Kidney capillary endothelial cell (primary cell): ENCODE results near the gene MAPK8.
A peak's percentile ranks its signal among the peaks of the same experiment; 100 is the strongest.
"Not testable (repeated sequence)": the region's sequence is repeated elsewhere in the genome, so short reads cannot be mapped to it uniquely, and the experiment has no call there.

Experiments used
- DNase-seq: peaks from one replicate; pipeline ENCODE4 v3.0.0-alpha.2; 2018; ENCODE audit warnings: low spot score

Gene MAPK8

DNA sequence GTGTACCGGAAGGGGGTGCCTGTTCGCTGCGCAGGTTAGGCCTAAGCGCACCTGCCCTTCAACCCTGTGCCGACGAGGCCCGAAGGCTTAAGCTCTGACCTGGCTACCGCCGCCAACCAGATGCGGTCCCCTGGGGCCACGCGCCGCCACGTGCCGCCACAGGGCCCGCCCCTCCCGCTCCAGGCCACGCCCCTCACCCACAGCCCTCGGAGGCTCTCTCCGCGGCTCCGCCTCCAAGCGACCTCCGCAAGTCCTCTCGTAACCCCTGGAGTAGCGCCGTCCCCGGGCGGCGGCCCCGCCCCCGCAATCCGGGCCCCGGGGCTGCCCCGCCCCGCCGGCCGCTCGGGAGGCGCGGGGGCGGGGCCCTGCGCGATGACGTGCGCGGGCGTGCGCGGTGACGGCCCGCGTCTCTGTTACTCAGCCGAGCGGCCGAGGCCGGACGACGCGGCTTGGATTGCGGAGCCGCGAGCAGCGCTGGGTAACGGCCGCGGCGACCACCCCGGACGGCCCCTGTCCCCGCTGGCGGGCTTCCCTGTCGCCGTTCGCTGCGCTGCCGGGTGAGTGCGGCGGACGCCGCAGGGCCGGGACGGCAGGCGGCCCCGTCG lies at the start of gene MAPK8:
Gene MAPK8 (plus strand): TSS at position 413 of the 605 bp plus-strand sequence. CDS start 94,984 bp downstream, outside the sequence.
- DNase-seq: peak; percentile 82

DNA sequence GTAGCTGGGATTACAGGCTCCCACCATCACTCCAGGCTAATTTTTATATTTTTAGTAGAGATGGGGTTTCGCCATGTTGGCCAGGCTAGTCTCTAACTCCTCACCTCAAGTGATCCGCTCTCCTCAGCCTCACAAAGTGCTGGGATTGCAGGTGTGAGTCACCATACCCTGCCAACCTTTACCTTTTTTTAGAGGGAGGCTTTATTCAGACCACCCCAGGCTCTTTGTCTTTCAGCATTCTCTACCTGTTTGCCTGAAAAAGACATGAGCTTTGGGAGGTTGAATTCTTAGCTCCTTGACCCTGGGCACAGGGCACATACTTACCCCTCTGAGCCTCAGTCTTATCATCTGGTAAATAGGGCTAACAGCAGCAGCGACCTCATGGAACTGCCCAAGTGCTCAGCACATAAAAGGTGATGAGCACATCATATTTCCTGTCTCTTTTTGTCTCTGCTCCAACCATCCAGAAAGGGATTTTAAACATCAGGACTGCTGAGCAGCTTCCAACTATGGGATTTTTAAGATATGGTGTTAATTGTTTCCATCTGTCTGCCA lies 49.0 kb upstream of the MAPK8 start:
- DNase-seq: no peak

DNA sequence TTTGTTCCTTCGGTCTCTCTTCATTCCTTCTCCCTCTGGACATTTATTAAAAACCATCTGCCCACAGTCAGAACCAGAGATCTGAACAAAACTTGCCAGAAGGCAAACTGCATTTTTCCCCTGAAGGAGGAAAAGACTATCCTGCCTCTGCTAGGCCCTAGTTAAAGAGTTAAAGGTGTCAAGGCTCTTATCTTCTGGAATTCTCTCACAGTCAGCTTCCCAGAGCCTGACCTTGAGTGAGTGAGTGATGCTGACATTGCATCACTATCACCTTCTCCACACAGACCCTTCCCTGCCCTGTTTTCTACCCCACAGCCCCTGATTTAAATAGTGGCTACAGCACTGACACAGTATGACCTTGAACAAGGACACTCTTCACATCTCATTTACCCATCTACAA lies 48.4 kb upstream of the MAPK8 start:
- no peak for DNase-seq

DNA sequence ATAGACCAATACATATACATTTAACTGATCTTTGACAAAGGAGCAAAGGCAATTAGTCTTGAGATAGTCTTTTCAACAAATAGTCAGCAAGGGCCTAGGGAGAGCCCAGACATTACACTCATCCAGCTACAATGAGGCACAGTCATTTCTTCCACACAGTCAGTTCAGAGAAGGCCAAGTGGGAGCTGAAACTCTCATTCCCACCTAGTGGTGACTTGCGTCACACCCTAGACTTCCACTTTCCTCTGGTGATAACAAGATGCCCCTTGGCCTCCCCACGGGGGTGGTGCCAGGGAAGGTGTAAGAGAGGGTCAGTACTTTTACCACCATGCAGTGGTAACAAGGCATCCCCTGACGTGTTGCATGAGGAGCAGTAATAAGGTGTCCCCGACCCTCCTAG lies 39.9 kb upstream of the MAPK8 start:
- DNase-seq: no peak

DNA sequence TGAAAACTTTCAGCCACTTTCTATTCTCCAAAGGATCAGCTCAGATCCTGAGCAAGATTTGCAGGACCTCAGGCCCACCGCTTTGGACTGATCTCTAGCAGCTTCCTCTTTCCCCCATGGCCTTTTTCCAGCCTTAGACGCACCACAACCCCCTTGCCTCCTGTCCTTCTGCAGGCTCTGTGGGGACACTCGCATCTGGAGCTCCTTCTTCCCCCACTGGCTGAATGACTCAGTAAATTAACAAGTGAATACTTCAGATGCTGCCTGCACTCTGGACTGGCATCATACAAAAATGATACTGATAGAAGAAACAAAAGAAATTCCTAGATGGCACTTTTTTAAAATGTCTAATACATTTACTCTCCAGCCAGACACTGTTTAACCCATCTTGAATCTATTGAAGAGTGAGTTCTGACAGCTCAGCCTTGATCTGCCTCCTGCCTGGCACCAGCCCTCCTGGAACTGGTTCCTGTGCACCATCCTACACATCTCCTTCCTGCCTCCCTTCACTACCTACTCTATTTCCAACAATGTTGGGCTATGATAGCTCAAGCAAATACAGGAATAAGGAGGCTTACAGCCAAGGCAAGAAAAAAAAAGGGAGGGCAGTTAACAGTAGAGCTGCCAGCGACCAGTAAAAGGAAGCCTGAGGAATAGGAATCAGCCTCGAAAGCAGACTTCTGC lies 35.3 kb upstream of the MAPK8 start:
- DNase-seq: no peak

DNA sequence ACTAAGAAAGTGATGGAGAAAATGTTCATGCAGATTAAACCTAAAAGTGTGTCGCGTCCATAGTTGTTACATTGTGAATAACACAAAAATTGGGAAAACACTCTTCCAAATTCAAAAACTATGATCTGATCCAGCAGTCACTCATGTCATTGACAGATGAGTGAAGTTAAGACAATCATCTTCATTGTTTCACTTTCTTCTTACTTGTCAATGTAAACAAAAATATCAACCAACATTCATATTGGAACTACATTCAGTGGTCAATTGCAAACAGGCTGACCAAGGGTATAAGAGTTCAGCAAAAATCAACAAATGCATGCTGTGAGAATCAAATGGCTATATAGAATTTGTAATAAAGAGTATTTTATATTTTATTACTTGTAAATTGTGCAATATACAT lies 33.8 kb upstream of the MAPK8 start:
- no peak for DNase-seq

DNA sequence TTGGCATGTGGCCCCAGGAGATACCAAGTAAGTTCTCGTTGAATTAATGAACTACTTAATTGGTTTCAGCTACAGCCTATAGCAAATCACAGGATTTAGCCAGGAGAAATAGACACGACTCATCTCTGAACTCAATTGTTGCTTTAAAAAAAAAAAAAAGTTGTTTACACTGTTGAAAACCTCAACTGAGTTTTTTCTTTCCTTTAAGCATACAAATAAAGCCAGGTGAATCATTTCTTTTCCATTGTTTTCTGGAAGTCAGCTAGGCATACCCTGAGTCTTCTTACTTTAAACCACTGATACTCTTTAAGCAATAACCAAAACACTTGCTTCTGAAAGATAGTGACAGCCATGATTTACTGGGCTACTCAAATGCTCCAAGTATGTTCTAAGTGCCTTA lies 32.7 kb upstream of the MAPK8 start:
- peak; percentile 51 for DNase-seq

DNA sequence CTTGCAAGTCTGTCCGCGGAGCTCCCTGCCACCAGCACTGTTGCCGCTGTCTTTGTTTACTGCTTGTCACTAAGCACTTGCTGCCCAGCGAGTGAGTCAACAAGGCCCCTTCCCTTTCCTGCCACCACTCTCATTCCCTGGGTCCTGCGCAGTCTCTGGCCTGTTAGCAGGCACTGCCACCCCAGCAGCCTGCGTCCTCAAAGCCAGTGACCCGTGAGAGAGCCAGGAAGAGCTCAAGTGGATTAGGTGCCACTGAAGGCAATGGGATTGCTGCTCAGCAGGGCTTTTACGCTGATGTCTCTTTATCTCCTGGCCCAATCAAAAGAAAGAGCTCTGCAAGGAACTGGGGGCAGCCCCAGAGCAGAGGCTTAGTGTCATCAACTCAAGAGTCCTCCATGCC lies 31.8 kb upstream of the MAPK8 start, which contains the start of gene FRMPD2:
Gene FRMPD2 (minus strand): TSS at position 61 of the 400 bp plus-strand sequence. CDS start 129 bp downstream, outside the sequence.
- DNase-seq: peak; percentile 31

DNA sequence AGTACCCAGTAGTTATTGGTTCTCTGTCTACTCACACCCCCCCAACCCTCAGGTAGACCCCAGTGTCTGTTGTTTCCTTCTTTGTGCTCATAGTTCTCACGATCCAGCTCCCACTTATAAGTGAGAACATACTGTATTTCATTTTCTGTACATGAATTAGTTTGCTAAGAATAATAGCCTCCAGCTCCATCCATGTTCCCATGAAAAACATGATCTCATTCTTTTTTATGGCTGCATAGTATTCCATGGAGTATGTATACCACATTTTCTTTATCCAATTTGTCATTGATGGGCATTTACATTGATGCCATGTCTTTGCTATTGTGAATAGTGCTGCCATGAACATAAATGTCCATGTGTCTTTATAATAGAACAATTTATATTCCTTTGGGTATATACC lies 29.4 kb upstream of the MAPK8 start:
- DNase-seq: no peak

DNA sequence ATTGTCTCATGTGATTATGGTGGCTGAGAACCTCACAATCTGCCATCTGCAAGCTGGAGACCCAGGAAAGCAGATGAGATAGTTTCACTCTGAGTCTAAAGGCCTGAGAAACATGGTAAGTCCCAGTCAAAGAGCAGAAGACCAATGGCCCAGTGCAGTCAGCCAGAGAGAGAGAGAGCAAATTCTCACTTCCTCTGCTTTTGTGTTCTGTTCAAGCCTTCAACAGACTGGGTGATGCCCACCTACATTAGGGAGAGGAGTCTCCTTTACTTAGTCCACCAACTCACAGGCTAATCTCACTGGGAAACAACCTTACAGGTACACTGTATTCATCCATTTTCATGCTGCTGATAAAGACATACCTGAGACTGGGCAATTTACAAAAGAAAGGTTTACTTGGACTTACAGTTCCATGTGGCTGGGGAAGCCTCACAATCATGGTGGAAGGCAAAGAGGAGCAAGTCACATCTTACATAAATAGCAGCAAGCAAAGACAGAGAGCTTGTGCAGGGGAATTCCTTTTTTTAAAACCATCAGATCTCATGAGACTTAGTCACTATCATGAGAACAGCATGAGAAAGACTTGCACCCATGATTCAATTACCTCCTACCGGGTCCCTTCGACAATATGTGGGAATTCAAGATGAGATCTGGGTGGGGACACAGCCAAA lies 27.3 kb upstream of the MAPK8 start:
- DNase-seq: no peak

DNA sequence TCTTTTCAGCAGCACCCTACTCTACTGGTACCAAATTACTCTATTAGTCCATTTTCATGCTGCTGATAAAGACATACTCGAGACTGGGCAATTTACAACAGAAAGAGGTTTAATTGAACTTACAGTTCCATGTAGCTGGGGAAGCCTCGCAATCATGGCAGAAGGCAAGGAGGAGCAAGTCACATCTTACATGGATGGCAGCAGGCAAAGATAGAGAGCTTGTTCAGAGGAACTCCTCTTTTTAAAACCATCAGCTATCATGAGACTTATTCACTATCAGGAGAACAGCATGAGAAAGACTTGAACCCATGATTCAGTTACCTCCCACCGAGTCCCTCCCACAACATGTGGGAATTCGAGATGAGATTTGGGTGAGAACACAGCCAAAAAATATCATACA lies 24.8 kb upstream of the MAPK8 start:
- not testable (repeated sequence) for DNase-seq

DNA sequence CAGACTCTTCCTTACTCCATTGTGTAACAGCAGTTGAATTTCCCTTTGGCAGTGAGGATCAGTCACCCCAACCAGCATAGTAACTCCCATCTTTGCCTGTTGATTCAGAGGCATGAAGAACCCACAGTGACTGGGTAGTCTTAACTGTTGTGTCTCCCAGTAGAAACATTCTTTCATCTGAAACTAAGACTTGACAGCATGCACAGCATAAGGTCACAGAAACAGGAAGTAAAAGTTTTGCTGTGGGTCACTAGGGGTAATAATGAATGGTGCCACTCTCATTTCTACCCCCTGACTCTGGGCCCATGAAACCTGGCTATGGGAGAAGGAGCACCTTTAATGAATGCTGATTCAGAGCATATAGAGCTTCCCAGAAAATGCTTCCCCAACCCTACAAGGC lies 23.6 kb upstream of the MAPK8 start:
- no peak for DNase-seq

DNA sequence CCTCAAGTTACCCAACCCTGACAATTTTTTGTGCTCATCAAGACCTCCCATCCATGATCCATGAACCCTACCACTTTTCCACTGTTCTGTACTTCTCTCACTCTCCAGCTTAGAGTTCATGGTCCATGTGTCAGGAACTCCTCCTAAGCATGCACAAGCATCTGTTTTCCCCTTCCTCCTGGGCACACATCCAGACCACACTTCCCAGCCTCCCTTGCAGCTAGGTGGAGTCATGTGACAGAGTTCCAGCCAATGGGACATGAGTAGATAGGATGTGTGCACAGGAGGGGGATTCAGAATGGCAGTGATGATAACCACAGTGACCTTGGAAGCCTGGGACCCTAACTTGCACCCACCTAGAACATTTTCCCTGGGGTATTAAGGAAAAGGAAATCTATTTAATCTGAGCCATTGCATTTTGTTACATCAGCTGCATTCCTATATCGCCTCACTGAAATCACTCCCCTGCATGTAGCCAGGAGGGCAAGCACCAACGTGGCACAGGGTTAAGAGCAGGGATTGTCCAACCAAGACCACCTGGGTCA lies 22.4 kb upstream of the MAPK8 start:
- DNase-seq: no peak

DNA sequence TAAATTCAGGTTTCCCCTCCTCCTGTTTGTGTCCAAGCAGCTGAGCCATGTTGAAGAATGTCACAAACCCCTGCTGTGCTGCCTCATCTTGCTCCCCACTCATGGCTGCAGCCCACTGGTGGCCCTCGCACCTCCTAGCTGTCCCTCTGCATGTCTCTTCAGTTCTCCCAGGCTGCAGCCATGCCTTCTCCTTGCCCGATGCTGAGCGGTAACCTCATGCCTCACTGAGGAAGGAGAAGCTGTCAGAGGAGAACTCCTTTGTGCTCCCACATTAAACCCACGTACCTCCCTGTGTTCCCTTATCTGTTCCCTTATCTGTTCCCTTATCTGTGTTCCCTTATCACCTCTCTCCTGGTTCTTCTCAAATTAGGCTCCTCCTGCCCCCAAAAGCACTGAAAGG lies 21.7 kb upstream of the MAPK8 start:
- no peak for DNase-seq

DNA sequence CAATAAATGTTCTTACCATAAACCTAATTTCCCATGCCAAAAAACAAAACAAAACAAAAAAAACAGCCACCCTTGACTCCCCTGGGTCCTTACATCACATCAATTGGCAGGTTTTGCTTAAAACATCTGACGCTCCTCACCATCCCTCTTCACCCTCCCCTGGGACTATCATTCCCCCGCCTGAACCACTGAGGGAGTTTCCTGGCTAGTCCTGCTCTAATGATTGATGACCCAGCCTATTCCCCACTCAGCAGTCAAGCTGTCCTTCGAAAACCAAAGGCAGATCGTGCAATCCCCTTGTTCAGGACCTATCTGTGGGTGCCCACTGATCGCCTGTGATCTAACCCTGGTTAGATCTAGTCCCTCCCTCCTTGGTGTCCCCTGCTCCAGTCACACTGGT lies 20.8 kb upstream of the MAPK8 start:
- no peak for DNase-seq

DNA sequence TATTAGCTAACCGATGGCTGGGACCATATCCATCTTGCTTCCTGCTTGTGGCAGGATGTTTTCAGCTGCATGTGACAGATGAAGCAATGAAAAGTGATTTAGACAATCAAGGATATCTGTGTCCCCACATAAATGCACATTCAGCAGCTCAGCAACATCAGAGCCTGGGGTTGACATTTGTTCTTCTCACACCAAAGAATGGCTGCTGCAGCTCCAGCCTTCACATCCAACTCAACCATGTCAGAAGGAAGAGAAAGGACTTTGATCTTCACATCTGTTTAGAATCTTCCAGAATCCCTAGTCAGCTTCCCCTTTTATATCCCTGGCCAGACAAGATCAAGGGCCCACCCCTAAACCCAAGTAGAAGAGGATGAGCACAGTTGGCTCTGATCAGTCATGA lies 20.1 kb upstream of the MAPK8 start:
- no peak for DNase-seq

DNA sequence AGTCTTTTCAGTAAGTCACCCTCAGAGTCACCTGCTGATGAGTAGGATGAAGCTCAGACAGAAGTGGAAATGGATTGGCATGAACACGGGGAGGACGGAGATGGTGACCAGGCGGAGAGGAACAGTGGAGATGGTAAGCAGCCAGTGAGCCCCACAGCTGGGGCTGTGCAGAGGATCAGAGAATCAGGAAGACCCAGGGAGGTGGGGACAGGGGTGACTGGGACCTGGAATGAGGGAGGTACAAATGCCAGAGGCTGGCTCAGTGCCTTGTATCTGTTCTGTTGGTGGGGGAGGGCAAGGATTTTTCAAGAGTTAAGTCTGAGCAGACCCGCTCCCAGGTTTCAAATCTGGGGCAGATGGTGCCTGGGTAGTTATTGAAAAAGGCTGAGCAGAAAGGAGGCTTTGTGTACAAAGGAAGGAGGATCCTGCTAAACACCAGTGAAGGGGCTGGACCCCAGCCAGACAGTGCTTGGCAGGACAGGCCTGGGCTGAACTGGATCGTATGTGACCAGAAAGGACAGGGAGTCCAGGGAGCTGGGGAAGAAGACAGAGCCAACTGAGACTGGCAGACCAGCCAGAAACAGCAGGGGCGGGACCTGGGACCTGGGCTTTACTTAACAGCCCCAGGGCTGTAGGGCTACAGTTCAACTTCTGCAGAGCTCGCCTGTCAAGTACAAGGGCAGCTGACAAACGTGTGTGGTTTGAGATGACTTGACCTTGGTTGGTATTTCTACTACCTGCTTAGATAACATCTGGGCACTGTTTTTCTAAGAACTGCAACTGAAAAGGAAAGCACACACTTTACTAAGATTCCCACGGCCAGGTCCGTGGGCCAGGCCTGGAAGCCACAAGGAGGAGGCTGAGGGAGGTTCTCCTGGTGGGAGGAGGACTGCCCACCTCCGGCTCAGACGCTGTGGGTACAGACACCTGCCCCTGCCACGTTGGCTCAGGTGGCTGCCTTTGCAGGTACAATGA lies 18.8 kb upstream of the MAPK8 start:
- DNase-seq: no peak

DNA sequence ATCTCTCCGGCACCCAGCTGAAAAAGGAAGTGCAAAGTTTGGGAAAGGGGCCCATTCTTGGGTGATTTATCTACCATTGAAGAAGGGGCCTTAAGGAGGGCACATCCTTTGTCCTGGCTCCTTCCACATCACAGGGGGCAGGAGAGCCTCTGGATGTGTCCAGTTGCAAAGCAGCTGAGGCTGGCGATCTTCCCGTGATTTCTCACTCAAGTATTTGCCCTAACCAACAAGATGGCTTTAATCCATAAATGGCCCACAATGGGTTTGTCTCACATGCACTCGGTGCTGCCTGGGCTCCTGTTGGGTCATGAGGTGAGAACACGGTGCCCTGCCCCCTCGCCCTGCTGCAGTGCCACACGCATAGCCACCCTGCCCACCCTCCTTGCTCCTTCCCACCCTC lies 17.8 kb upstream of the MAPK8 start:
- DNase-seq: no peak

DNA sequence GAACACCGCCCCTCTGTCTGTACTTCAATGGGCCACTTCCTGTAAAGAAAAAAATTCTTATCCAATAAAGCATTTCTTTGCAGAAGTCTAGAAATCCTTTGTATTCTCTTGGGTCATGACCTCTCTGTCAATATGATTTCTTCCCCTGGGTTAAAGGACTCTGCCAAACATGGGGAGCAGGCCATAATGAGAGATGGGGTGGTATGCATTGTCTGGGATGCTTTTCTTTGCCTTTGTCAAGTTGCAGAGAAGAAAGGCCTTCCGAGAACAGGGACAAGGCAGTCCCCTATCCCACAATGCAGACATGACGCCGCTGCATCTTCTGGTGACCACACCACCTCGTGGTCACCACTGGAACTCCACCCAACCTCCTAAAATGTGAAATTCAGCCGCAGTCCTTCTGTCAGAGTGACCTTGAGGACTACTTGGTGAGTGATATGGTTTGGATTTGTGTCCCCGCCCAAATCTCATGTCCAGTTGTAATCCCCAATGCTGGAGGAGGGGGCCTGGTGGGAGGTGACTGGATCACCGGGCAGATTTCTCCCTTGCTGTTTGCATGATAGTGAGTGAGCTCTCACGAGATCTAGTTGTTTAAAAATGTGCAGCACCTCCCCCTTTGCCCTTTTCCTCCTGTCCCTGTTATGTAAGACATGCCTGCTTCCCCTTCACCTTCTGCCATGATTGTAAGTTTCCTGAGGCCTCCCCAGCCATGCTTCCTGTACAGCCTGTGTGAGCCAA lies 16.8 kb upstream of the MAPK8 start:
- peak; percentile 56 for DNase-seq

DNA sequence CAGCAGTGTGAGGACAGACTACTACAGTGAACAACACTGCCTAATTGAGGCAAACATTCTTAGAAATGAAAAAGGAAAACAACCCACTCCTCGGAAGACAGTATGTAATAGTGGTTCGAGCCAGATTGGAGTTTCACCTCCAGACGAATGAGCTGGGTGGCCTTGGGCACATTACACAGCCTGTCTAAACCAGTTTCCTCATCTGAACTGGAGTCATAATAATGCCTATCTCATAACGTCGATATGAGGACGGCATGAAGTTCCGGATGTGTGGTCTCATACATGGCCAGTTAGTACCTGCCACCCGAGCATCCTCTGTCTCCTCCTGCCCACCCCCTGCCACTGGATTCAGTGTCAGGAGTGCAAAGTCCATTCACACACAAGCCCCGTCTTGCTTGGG lies 16.2 kb upstream of the MAPK8 start:
- DNase-seq: no peak

DNA sequence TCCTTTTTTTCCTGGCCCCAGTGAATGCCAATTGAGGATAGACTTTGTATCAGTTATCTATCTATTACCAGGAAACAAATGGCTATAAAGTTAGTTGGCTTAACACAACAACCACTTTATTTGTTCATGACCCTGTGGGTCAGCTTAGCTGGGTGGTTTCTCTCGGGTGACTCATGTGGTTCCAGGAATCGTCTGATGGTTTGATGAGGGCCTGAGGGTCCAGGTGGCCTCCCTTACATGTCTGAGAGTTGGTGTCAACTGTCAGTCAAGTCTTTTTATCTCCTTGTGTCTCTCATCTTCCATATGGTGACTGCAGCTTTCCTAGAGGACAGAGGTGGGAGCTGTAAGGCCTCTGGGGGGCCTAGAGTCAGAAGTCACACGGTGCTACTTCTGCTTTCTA lies 15.3 kb upstream of the MAPK8 start:
- DNase-seq: no peak
